Measurements from ENCODE around the gene C17orf50.

The C17orf50 gene

GRCh38 chr17:35791681-35792350 is 31.1 kb downstream of the C17orf50 start:
- no peak for DNase-seq

GRCh38 chr17:35793257-35793656 is 32.6 kb downstream of the C17orf50 start:
- no peak for DNase-seq

DNA sequence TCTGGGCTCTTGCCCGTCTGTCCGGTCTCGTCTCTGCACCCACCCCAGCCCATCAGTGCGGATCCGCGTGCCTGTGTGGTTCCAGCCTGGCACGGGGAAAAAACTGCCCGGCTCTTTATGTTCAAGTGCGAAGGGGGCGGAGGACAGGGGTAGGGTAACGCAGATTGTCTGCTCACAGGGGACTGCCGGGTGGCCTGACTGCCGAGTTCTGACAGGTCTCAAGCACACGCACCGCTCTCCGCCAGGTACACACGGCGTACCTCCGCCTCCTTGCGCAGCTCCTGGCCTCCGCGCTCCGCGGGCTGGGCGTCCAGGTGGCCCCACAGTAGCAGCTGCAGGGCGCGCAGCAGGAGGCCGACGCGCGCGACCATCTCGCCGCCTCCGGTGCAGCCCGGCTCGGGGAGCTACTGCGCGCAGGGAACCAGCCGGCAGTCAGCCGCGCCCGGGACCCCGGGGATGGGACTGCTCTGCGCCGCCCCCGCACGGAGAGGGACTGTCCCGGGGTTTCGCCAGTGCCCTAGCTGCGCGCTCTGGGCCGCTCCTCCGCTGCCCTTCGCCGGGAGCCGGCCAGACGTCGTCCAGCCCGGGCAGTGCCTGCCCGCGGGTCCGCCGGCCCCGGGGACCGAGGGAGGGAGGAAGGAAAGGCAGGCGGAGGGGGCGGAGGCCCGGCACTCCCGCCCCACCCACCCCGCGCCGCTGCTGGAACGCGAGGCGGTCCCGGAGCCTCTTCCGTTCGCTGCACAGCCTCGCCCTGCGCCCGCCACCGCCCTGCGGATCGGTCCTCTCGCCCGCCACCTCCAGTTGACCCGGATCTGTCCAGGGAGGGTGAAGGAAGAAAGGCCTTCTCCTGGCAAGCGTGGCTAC is 34.6 kb downstream of the C17orf50 start, which contains the start of gene MMP28:
MMP28 (minus strand) TSS at position 635 of the 864 bp plus-strand sequence; CDS start at position 371, 264 bp downstream.
- DNase-seq, result peak; percentile 9

- DNase-seq, result no peak
Observed at GRCh38 chr17:35795871-35796265, 35.2 kb downstream of the C17orf50 start.

- no peak for DNase-seq
Observed at GRCh38 chr17:35796942-35797341, 36.3 kb downstream of the C17orf50 start.

GRCh38 chr17:35797370-35797769 is 36.7 kb downstream of the C17orf50 start:
- DNase-seq, result no peak

DNA sequence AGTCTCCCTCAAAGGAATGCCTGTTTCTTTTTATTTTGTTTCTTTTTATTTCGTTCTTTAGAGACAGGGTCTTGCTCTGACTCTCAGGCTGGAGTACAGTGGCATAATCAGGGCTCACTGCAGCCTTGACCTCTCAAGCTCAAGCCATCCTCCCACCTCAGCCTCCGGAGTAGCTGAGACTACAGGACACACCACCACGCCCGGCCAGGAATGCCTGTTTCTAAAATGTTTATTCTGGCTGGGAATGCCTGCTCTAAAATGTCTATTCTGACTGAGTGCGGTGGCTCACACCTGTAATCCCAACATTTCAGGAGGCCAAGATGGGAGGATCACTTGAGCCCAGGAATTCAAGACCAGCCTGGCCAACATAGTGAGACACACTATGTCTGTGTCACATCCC is 37.2 kb downstream of the C17orf50 start:
- no peak for DNase-seq

DNA sequence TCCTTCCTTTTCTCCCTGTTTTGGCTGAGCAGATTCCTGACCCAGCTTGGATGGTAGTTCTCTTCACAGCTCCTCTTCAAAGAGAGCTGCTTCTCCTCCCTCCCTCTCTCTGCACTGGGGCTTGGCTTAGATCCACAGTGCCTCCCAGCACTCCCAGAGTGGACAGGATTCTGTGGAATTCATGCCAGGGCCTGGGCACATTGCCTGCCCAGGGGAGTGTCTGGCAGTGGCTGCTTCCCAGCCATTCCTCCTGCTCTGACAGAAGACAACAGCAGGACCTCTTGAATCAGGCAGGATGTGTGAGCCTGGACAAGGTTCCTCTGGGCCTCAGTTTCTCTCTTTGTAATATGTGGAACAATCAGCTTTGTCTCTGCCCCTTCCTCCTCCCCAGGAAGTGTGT is 39.3 kb downstream of the C17orf50 start:
- no peak for DNase-seq

DNA sequence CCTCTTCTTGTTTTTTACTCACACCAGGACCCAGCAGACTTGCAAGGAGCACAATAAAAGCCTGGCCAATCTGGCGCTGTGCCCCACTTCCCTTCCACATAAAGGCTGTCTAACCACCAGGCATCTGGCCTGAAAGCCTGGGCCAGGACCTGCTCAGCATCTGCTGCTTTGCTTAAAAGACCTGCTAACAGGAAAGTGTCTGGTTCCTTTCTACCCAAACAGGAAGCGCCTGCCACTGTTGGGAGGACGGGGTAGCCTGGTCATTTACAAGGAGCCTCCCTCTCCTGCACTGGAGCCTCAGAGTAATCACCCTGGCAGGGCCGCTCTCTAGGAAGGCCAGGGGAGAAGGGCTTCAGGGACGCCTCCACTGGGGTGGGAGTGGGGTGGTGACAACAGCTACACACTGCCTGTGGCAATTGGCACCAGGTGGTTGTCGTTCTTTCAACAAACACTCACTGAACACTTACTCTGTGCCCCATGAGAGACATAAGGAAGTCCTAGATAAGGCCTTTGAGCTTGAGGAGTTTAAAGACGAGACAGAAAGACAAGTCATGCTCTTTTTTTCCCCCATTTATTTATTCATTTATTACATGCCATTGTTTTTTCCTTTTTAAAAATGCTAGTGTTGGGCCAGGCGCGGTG is 41.0 kb downstream of the C17orf50 start:
- DNase-seq, result peak; percentile 31

GRCh38 chr17:35804658-35805192 is 44.0 kb downstream of the C17orf50 start:
- DNase-seq, result peak; percentile 49

GRCh38 chr17:35807371-35808144 is 46.9 kb downstream of the C17orf50 start:
- no peak for DNase-seq

DNA sequence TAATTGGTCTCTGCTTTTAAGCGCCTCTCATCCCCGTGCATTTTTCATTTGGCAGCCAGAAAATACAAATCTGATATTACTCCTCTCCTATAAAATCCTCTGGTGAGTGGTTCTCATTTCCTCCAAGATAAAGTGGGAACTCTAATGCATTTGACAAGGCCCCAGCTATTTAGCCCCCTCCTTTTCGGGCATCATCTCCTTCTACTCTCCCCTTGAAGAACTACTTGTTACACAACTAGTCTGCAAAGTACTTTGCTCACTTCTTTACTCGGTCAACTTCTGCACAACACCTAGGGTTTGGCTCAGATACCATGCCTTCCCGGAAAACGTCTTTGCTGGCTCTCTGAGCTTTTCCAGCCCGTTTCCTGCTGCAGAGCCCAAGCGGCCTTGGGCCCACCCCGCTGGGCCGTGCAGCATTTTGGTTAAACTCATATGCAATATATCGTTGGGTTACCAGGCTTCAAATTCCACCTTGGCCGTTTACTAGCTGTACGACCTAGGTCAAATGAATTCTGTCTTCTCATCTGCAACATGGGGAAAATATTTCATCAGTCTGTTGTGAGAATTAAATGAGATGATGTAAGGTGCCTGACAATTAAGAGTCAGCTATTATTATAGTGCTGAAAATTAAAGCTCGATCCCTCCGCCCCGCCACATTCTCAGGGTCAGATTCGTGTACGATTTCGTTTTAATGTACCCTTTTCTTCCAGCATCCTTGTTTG is 47.7 kb downstream of the C17orf50 start:
- no peak for DNase-seq

DNA sequence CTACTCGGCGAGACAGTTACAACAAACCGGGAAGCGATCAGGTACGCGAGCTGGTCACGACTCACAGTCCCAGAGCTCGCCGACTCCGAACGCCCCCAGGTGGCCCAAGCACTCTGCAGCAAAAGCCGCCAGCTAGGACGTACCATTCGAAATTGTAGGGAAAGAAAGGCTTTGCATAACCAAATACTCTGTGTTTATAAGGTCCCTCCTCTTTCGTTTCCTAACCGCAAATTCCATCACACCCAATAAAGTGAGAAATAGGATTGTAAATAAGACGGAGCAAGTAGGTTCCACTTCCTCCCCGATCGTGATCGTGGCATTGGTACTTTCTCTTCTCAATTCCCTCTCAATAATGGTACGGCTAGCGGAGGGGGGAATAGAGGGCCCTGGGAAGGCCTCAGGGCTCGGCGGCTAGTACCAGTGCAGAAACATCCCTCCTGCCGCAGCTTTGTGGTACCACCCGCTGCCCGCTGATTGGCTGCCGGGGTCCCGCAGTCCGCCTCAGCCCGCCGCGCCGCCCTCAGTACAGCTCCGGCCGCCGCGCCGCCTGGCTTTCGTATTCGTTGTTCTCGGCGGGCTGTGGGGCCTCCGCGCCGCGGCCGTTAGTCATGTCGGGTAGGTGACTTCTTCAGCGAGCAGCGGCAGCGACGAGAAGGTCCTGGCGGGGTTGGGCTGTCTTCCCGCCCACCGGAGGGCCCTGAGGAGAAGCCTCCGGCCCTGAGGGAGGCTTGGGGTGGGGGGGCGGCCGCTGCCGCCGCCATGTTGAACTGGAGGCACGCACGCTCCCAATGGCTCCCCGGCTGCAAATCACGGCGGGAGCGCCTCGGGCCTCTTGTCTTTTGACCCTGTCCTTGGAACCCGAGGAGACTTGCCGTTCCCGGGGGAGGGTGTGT is 48.5 kb downstream of the C17orf50 start, which contains the start of gene TAF15:
TAF15 (plus strand) TSS at position 523 of the 893 bp plus-strand sequence; CDS start at position 609, 86 bp downstream.
- DNase-seq, result peak; percentile 96

GRCh38 chr17:35809855-35810461 is 49.3 kb downstream of the C17orf50 start:
- DNase-seq, result no peak

GRCh38 chr17:35811759-35812158 is 51.1 kb downstream of the C17orf50 start:
- no peak for DNase-seq

GRCh38 chr17:35812456-35812855 is 51.8 kb downstream of the C17orf50 start:
- DNase-seq, result no peak

Data from CD4-positive, alpha-beta T cell treated with Interferon gamma for 1 hour (primary cell).